ENCODE results near the gene CCDC91. TPM values are rescaled to one million over a fixed set of nuclear protein-coding genes. Genes with fewer than 3 reads are reported as not detected.

Gene CCDC91
- 21.0 TPM for total RNA-seq

- peak; percentile 78 to 97 (median 96) for DNase-seq (ENCODE audit: low read depth in 2 of 3, low spot score in 2 of 3)
Measured at GRCh38 chr12:28190321-28191050, at the start of gene CCDC91. Gene CCDC91 (plus strand): TSS chr12:28190456. CDS start chr12:28257216, 66,760 bp downstream.

- DNase-seq (ENCODE audit: low read depth in 2 of 3, low spot score in 2 of 3): no peak
Measured at GRCh38 chr12:28144059-28144458, 46.2 kb upstream of the CCDC91 start.

GRCh38 chr12:28144532-28144931 lies 45.7 kb upstream of the CCDC91 start:
- no peak for DNase-seq (ENCODE audit: low read depth in 2 of 3, low spot score in 2 of 3)

GRCh38 chr12:28145216-28145615 lies 45.0 kb upstream of the CCDC91 start:
- DNase-seq (ENCODE audit: low read depth in 2 of 3, low spot score in 2 of 3): no peak

GRCh38 chr12:28149279-28149678 lies 41.0 kb upstream of the CCDC91 start:
- no peak for DNase-seq (ENCODE audit: low read depth in 2 of 3, low spot score in 2 of 3)

- DNase-seq (ENCODE audit: low read depth in 2 of 3, low spot score in 2 of 3): no peak
Measured at GRCh38 chr12:28156362-28156761, 33.9 kb upstream of the CCDC91 start.

GRCh38 chr12:28156804-28157203 lies 33.5 kb upstream of the CCDC91 start:
- no peak for DNase-seq (ENCODE audit: low read depth in 2 of 3, low spot score in 2 of 3)

GRCh38 chr12:28158353-28158752 lies 31.9 kb upstream of the CCDC91 start:
- DNase-seq (ENCODE audit: low read depth in 2 of 3, low spot score in 2 of 3): no peak

GRCh38 chr12:28159688-28160087 lies 30.6 kb upstream of the CCDC91 start:
- no peak for DNase-seq (ENCODE audit: low read depth in 2 of 3, low spot score in 2 of 3)

- no peak for DNase-seq (ENCODE audit: low read depth in 2 of 3, low spot score in 2 of 3)
Measured at GRCh38 chr12:28161697-28162096, 28.6 kb upstream of the CCDC91 start.

- no peak for DNase-seq (ENCODE audit: low read depth in 2 of 3, low spot score in 2 of 3)
Measured at GRCh38 chr12:28162697-28163096, 27.6 kb upstream of the CCDC91 start.

GRCh38 chr12:28164644-28165275 lies 25.5 kb upstream of the CCDC91 start:
- DNase-seq (ENCODE audit: low read depth in 2 of 3, low spot score in 2 of 3): no peak

GRCh38 chr12:28167981-28168485 lies 22.2 kb upstream of the CCDC91 start:
- DNase-seq (ENCODE audit: low read depth in 2 of 3, low spot score in 2 of 3): no peak

GRCh38 chr12:28171356-28172060 lies 18.7 kb upstream of the CCDC91 start:
- DNase-seq (ENCODE audit: low read depth in 2 of 3, low spot score in 2 of 3): no peak

GRCh38 chr12:28172434-28173030 lies 17.7 kb upstream of the CCDC91 start:
- DNase-seq (ENCODE audit: low read depth in 2 of 3, low spot score in 2 of 3): peak in 2 of 3 donors; percentile 1 to 26

GRCh38 chr12:28173440-28173839 lies 16.8 kb upstream of the CCDC91 start:
- DNase-seq (ENCODE audit: low read depth in 2 of 3, low spot score in 2 of 3): no peak

GRCh38 chr12:28175098-28175589 lies 15.1 kb upstream of the CCDC91 start:
- no peak for DNase-seq (ENCODE audit: low read depth in 2 of 3, low spot score in 2 of 3)

GRCh38 chr12:28176295-28176694 lies 14.0 kb upstream of the CCDC91 start:
- no peak for DNase-seq (ENCODE audit: low read depth in 2 of 3, low spot score in 2 of 3)

GRCh38 chr12:28177461-28177860 lies 12.8 kb upstream of the CCDC91 start:
- no peak for DNase-seq (ENCODE audit: low read depth in 2 of 3, low spot score in 2 of 3)

GRCh38 chr12:28177905-28178304 lies 12.4 kb upstream of the CCDC91 start:
- no peak for DNase-seq (ENCODE audit: low read depth in 2 of 3, low spot score in 2 of 3)

- no peak for DNase-seq (ENCODE audit: low read depth in 2 of 3, low spot score in 2 of 3)
Measured at GRCh38 chr12:28178775-28179174, 11.5 kb upstream of the CCDC91 start.
